H1 (cell line): ENCODE measurements around the gene UBC. TPM values are rescaled to one million over a fixed set of nuclear protein-coding genes. Genes with fewer than 3 reads are reported as not detected.
"Not testable (repeated sequence)": the region's sequence is repeated elsewhere in the genome, so short reads cannot be mapped to it uniquely, and the experiment has no call there.

Experiments
- CTCF ChIA-PET: fragments of 300-600 bp; sonication (Branson Sonifier 250); formaldehyde crosslinking; loops from one replicate; lab custom pipeline; 2021; ENCODE audit not compliant: partially characterized antibody; lab: Charles Lee
- POLR2A ChIA-PET: fragments of 300-600 bp; sonication (Branson Sonifier 250); formaldehyde crosslinking; loops from one replicate; lab custom pipeline; 2021; ENCODE audit warnings: inconsistent platforms; ENCODE audit not compliant: partially characterized antibody; lab: Charles Lee
- DNase-seq, 2 experiments: peaks; one replicate each; pipeline versions ENCODE4 v3.0.0 to v3.0.0-alpha.2; 2010 to 2022; ENCODE audit warnings: low spot score in 2 of 2, low read depth in 1 of 2, mixed read lengths in 1 of 2
- FAIRE-seq: peaks from 2 replicates; lab custom pipeline; 2011; peaks lifted over from hg19 to GRCh38; lab: Jason Lieb, UNC
- H2AFZ ChIP-seq: 2 replicates; pipeline ENCODE4 v1.8.1; 2012; ENCODE audit warnings: low read length, inconsistent platforms
- H2AK5ac ChIP-seq: 2 replicates; pipeline ENCODE4 v1.6.1; 2013; ENCODE audit warnings: low read depth, low read length
- H2BK120ac ChIP-seq: replicated peaks from 2 replicates; pipeline ENCODE3; 2013; ENCODE audit warnings: low read depth, low read length, inconsistent platforms
- H2BK12ac ChIP-seq: 2 replicates; pipeline ENCODE4 v1.6.1; 2013; ENCODE audit warnings: low read depth, low read length
- H2BK15ac ChIP-seq: 2 replicates; pipeline ENCODE4 v1.6.1; 2013; ENCODE audit warnings: low read length
- H2BK20ac ChIP-seq: 2 replicates; pipeline ENCODE4 v1.6.1; 2013; ENCODE audit warnings: low read length
- H2BK5ac ChIP-seq: 2 replicates; pipeline ENCODE4 v1.6.1; 2013; ENCODE audit warnings: low read depth, low read length
- H3K14ac ChIP-seq: 2 replicates; pipeline ENCODE4 v1.6.1; 2013; ENCODE audit warnings: inconsistent platforms; ENCODE audit not compliant: insufficient read length
- H3K18ac ChIP-seq: 2 replicates; pipeline ENCODE4 v1.6.1; 2013; ENCODE audit warnings: low read length; ENCODE audit errors: extremely low read depth
- H3K23ac ChIP-seq: 2 replicates; pipeline ENCODE4 v1.6.1; 2013; ENCODE audit warnings: inconsistent platforms; ENCODE audit not compliant: insufficient read length
- H3K23me2 ChIP-seq: 2 replicates; pipeline ENCODE4 v1.6.1; 2013; ENCODE audit warnings: low read depth, low read length
- H3K27ac ChIP-seq: 2 replicates; pipeline ENCODE4 v1.6.1; 2011; ENCODE audit warnings: low read depth, low read length, inconsistent platforms
- H3K27me3 ChIP-seq, 4 experiments: replicated peaks in 1 of 4; 1 replicate in 1 of 4; 2 replicates in 3 of 4; pipeline versions ENCODE4 v1.6.1 to v1.8.1; 2011 to 2013; ENCODE audit warnings: low read length in 3 of 4, mild to moderate bottlenecking in 3 of 4, inconsistent platforms in 2 of 4, mixed read lengths in 2 of 4, moderate library complexity in 1 of 4; ENCODE audit not compliant: control insufficient read depth in 3 of 4, insufficient read depth in 3 of 4; ENCODE audit errors: extremely low read depth in 1 of 4
- H3K36me3 ChIP-seq, 4 experiments: 2 replicates each; pipeline versions ENCODE4 v1.6.1 to v1.8.1; 2011 to 2013; ENCODE audit warnings: mild to moderate bottlenecking in 4 of 4, low read length in 3 of 4, moderate library complexity in 2 of 4, control low read depth in 1 of 4, inconsistent platforms in 1 of 4; ENCODE audit not compliant: insufficient read depth in 4 of 4, control insufficient read depth in 2 of 4
- H3K4ac ChIP-seq: replicated peaks from 2 replicates; pipeline ENCODE3; 2013; ENCODE audit warnings: low read length, low read depth, mixed read lengths, inconsistent platforms; ENCODE audit not compliant: insufficient read length
- H3K4me1 ChIP-seq, 4 experiments: replicated peaks in 1 of 4; 1 replicate in 1 of 4; 2 replicates in 3 of 4; pipeline versions ENCODE4 v1.6.1 to v1.8.1; 2011 to 2013; ENCODE audit warnings: low read length in 3 of 4, inconsistent platforms in 2 of 4, mixed read lengths in 1 of 4; ENCODE audit not compliant: insufficient read depth in 4 of 4, control insufficient read depth in 3 of 4
- H3K4me2 ChIP-seq, 2 experiments: 2 replicates each; pipeline versions ENCODE4 v1.6.1 to v1.8.1; 2011 to 2013; ENCODE audit warnings: low read depth in 2 of 2, low read length in 2 of 2, control low read depth in 1 of 2, inconsistent platforms in 1 of 2, mild to moderate bottlenecking in 1 of 2; ENCODE audit not compliant: insufficient read depth in 1 of 2
- H3K4me3 ChIP-seq, 4 experiments: fragments of 200-600, 300-600 bp in 1 of 4; sonication (generic), shearing (Covaris generic), sonication (Bioruptor Twin) in 1 of 4; 2 replicates each; pipeline versions ENCODE4 v1.5.1 to v1.8.1; 2011 to 2016; ENCODE audit warnings: low read length in 4 of 4, low read depth in 3 of 4, control low read depth in 2 of 4, inconsistent platforms in 2 of 4, mild to moderate bottlenecking in 2 of 4, mixed read lengths in 1 of 4, moderate library complexity in 1 of 4; ENCODE audit not compliant: insufficient read depth in 2 of 4; ENCODE audit errors: extremely low read depth in 1 of 4
- H3K56ac ChIP-seq: replicated peaks from 2 replicates; pipeline ENCODE3; 2013; ENCODE audit warnings: low read depth, mild to moderate bottlenecking, mixed read lengths, low read length, inconsistent platforms; ENCODE audit not compliant: insufficient read length
- H3K79me1 ChIP-seq: 2 replicates; pipeline ENCODE4 v1.6.1; 2013; ENCODE audit warnings: low read depth, low read length, control low read depth
- H3K79me2 ChIP-seq, 2 experiments: 2 replicates each; pipeline versions ENCODE4 v1.6.1 to v1.8.1; 2012 to 2013; ENCODE audit warnings: low read length in 2 of 2, mild to moderate bottlenecking in 2 of 2, inconsistent platforms in 1 of 2; ENCODE audit not compliant: insufficient read depth in 2 of 2, control insufficient read depth in 1 of 2
- H3K9ac ChIP-seq, 4 experiments: replicated peaks in 1 of 4; 1 replicate in 1 of 4; 2 replicates in 3 of 4; pipeline versions ENCODE4 v1.6.1 to v1.8.1; 2011 to 2013; ENCODE audit warnings: low read depth in 3 of 4, low read length in 3 of 4, control low read depth in 2 of 4, mild to moderate bottlenecking in 2 of 4, moderate library complexity in 2 of 4, inconsistent platforms in 1 of 4; ENCODE audit errors: extremely low read depth in 1 of 4
- H3K9me3 ChIP-seq, 2 experiments: 2 replicates each; pipeline versions ENCODE4 v1.6.1 to v1.8.1; 2012 to 2013; ENCODE audit warnings: mild to moderate bottlenecking in 2 of 2, moderate library complexity in 2 of 2, control low read depth in 1 of 2, inconsistent platforms in 1 of 2, low read depth in 1 of 2, low read length in 1 of 2, mixed read lengths in 1 of 2; ENCODE audit not compliant: insufficient read depth in 2 of 2
- H4K20me1 ChIP-seq, 2 experiments: replicated peaks in 1 of 2; 2 replicates each; pipeline versions ENCODE3 to v1.8.1; 2011 to 2013; ENCODE audit warnings: inconsistent platforms in 2 of 2, low read length in 2 of 2, mild to moderate bottlenecking in 1 of 2; ENCODE audit not compliant: insufficient read depth in 2 of 2, control insufficient read depth in 1 of 2
- H4K5ac ChIP-seq: 2 replicates; pipeline ENCODE4 v1.6.1; 2013; ENCODE audit warnings: low read length, low read depth, mixed read lengths, inconsistent platforms; ENCODE audit not compliant: insufficient read length
- H4K8ac ChIP-seq: 2 replicates; pipeline ENCODE4 v1.8.0; 2013; ENCODE audit warnings: mild to moderate bottlenecking, moderate library complexity, low read length, inconsistent platforms; ENCODE audit not compliant: insufficient read depth; ENCODE audit errors: extremely low read depth
- H4K91ac ChIP-seq: replicated peaks from 2 replicates; pipeline ENCODE3; 2013; ENCODE audit warnings: low read length, mixed read lengths, inconsistent platforms; ENCODE audit not compliant: insufficient read length
- CHD1 ChIP-seq: IDR thresholded peaks from 2 replicates; pipeline ENCODE4 v1.6.1; 2012; ENCODE audit warnings: low read depth, low read length, improper control_type of control experiment
- CREB1 ChIP-seq: IDR thresholded peaks from 2 replicates; pipeline ENCODE4 v1.6.1; 2012; ENCODE audit warnings: inconsistent platforms
- EGR1 ChIP-seq: IDR thresholded peaks from 2 replicates; pipeline ENCODE4 v1.6.1; 2011; ENCODE audit warnings: low read depth, low read length, borderline replicate concordance
- GABPA ChIP-seq: IDR thresholded peaks from 2 replicates; pipeline ENCODE4 v1.6.1; 2011; ENCODE audit warnings: mild to moderate bottlenecking, low read length, moderate library complexity, borderline replicate concordance; ENCODE audit not compliant: insufficient read depth
- HDAC2 ChIP-seq, 2 experiments: fragments of 300-600 bp in 1 of 2; sonication (generic) in 1 of 2; IDR thresholded peaks; 2 replicates each; pipeline ENCODE4 v1.6.1; 2011 to 2012; ENCODE audit warnings: low read depth in 2 of 2, low read length in 2 of 2, mild to moderate bottlenecking in 2 of 2, moderate library complexity in 2 of 2, borderline replicate concordance in 1 of 2, inconsistent platforms in 1 of 2
- KDM1A ChIP-seq: fragments of 200-600, 300-600 bp; sonication (generic); IDR thresholded peaks from 2 replicates; pipeline ENCODE4 v1.7.1; 2016; ENCODE audit warnings: mild to moderate bottlenecking, low read length, borderline replicate concordance
- POU5F1 ChIP-seq: IDR thresholded peaks from 2 replicates; pipeline ENCODE4 v1.6.1; 2011; ENCODE audit warnings: low read depth, mild to moderate bottlenecking, low read length, moderate library complexity
- TBP ChIP-seq: IDR thresholded peaks from 2 replicates; pipeline ENCODE4 v1.6.1; 2011; ENCODE audit warnings: low read depth, low read length, improper control_type of control experiment
- TEAD4 ChIP-seq: IDR thresholded peaks from 2 replicates; pipeline ENCODE4 v1.6.1; 2012; ENCODE audit warnings: low read depth, low read length, inconsistent platforms, mixed read lengths
- YY1 ChIP-seq: IDR thresholded peaks from 2 replicates; pipeline ENCODE4 v1.6.1; 2011; ENCODE audit warnings: low read depth, mild to moderate bottlenecking, low read length
- WGBS, 2 experiments: shearing (Covaris generic) in 1 of 2; methylation state at CpG; one replicate each; pipeline versions ENCODE4 v1.1.6 to v1.1.7; 2013 to 2015; ENCODE audit warnings: low lambda C conversion rate in 2 of 2, mixed read lengths in 2 of 2, inconsistent platforms in 1 of 2, low coverage in 1 of 2, missing lambda C conversion rate in 1 of 2; ENCODE audit not compliant: insufficient replicate concordance in 2 of 2, insufficient coverage in 1 of 2, insufficient read length in 1 of 2; ENCODE audit errors: extremely low coverage in 1 of 2, missing lambda C conversion rate in 1 of 2; 5-methylcytosine and 5-hydroxymethylcytosine counted together
- polyA plus RNA-seq, 7 experiments: library from polyadenylated mRNA; depleted of rRNA in 3 of 7; stranded (reverse) in 5 of 7; unstranded in 2 of 7; fragments of >200 nt in 5 of 7; fragments of 200-250 nt in 2 of 7; gene quantifications; 1 replicate in 5 of 7; 2 replicates in 1 of 7; 4 replicates in 1 of 7; pipeline versions ENCODE4 v1.2.1 to v1.2.3, GENCODE V29; 2011 to 2013; ENCODE audit warnings: missing spikeins in 2 of 7, mixed read lengths in 2 of 7
- total RNA-seq: library from RNA; stranded (reverse); fragmentation: NEBNext Ultra II Directional; extraction: Animal tissue kit (Norgen Biotek cat#: 25700); gene quantifications from 2 replicates; pipeline ENCODE4 v1.2.1, GENCODE V29; 2021

Gene UBC
- total and polyA plus RNA-seq, 2 of the 8 experiments (the other 6 are each of a cell fraction or from before 2014, with no cell fraction given) = 559 to 749 TPM

DNA sequence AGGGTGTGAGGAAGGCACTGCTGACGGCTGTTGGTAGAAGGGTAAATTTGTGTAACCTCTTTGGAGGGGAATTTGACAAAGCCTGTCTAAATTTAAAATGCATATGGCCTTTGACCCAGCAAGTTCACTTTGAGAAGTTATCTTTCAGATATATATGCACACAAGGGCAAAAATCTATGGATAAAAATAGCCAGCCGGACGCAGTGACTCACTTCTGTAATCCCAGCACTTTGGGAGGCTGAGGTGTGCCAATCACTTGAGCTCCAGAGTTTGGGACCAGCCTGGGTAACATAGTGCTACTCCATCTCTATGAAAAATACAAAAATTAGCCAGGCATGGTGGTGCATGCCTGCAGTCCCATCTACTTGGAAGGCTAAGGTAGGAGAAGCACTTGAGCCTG, 13.4 kb downstream of the UBC start (continued):
- TF ChIP-seq CHD1 (no peak), CREB1 (no peak), GABPA (no peak), TBP (no peak), HDAC2 (IDR thresholded peaks at IDR 0.05; ENCODE audit: borderline replicate concordance in 1 of 2, low read depth in 2 of 2, low read length in 2 of 2) (no peak), TEAD4 (no peak), POU5F1 (no peak), EGR1 (no peak), YY1 (no peak), KDM1A (no peak)
- TF ChIP-seq, all 59 proteins: peak for 0

DNA sequence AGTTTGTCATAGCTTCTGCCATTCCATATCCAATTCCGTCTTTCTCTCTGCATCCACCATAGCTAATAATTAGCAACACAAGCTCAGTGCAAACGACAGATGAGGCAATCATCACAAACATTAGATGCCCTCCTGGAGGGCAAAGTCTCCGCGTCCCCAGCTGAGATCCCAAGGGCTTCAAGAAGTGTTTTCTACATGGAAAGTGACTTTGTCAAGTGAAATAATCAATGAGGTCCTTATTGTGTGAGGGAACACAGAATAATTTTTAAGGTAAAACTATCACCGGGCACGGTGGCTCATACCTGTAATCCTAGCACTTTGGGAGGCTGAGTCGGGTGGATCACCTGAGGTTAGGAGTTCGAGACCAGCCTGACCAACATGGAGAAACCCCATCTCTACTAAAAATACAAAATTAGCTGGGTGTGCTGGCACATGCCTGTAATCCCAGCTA, 14.1 kb downstream of the UBC start:
- POLR2A ChIA-PET = interaction anchor here (1.5 to 5.1 kb wide), 3 partner anchors 10 to 15 kb away, joined by 3 to 34 read pairs (median 12); partner anchors contain the start of gene UBC
- not testable (repeated sequence) for H2AK5ac ChIP-seq, DNase-seq

More for the DNA sequence above, 14.1 kb downstream of the UBC start:
- not testable (repeated sequence) for H2BK20ac ChIP-seq, H3K79me1 ChIP-seq, H3K4me1 ChIP-seq, H3K14ac ChIP-seq, H3K23me2 ChIP-seq, H3K4me2 ChIP-seq, H3K9me3 ChIP-seq, H4K5ac ChIP-seq, H2BK120ac ChIP-seq, H3K4me3 ChIP-seq, H4K8ac ChIP-seq, H3K36me3 ChIP-seq, H2AFZ ChIP-seq, H2BK15ac ChIP-seq, H3K79me2 ChIP-seq, H3K18ac ChIP-seq, H3K23ac ChIP-seq, H4K20me1 ChIP-seq, H2BK12ac ChIP-seq, H3K9ac ChIP-seq, FAIRE-seq, H3K4ac ChIP-seq, H3K27ac ChIP-seq, H2BK5ac ChIP-seq, H3K27me3 ChIP-seq, H4K91ac ChIP-seq, H3K56ac ChIP-seq
- CTCF ChIA-PET = interaction anchor here (0.6 to 2.8 kb wide), 22 partner anchors 8 to 466 kb away, joined by 3 to 10 read pairs (median 4); no protein-coding TSS in a partner anchor
- WGBS, 2 experiments = 90% methylated on average over 8 of the region's 8 CpGs; no CpG with 5 or more reads in 1 of the 2 experiments
